Activated CD4-positive, alpha-beta T cell treated with anti-CD3 and anti-CD28 coated beads for 36 hours (primary cell): Measurements from ENCODE around the gene APBB1. TPM values are rescaled to one million over a fixed set of nuclear protein-coding genes. Genes with fewer than 3 reads are reported as not detected.

Source experiments
- ATAC-seq: fragments of 200-7000 bp; cut with Tn5 transposase; one replicate; pipeline ENCODE4 v1.10.0; 2021; ENCODE audit warnings: mild to moderate bottlenecking, moderate library complexity
- CTCF ChIA-PET: fragments of 350-600 bp; sonication (Branson Sonifier 250); formaldehyde crosslinking; loops from one replicate; lab custom pipeline; 2021; ENCODE audit warnings: antibody characterized with exemption; lab: Charles Lee
- POLR2A ChIA-PET: fragments of 350-600 bp; sonication (Branson Sonifier 250); formaldehyde crosslinking; loops from one replicate; lab custom pipeline; 2021; ENCODE audit warnings: antibody characterized with exemption, inconsistent platforms; lab: Charles Lee
- DNase-seq: peaks from one replicate; pipeline ENCODE4 v3.0.0-alpha.2; 2020
- H3K27ac Mint-ChIP-seq: one replicate; pipeline ENCODE4 v1.8.0; 2021; ENCODE audit warnings: mixed read lengths
- H3K27me3 Mint-ChIP-seq: one replicate; pipeline ENCODE4 v1.8.0; 2021; ENCODE audit warnings: mixed read lengths
- H3K36me3 Mint-ChIP-seq: one replicate; pipeline ENCODE4 v1.8.0; 2021; ENCODE audit warnings: low read depth, mixed read lengths
- H3K4me1 Mint-ChIP-seq: one replicate; pipeline ENCODE4 v1.8.0; 2021; ENCODE audit warnings: mixed read lengths
- H3K4me3 Mint-ChIP-seq: one replicate; pipeline ENCODE4 v1.8.0; 2021; ENCODE audit warnings: mild to moderate bottlenecking, moderate library complexity, mixed read lengths
- H3K9me3 Mint-ChIP-seq: one replicate; pipeline ENCODE4 v1.8.0; 2021; ENCODE audit warnings: low read depth, mixed read lengths
- intact Hi-C, 2 experiments: fragments of 100-400 bp; cut with DNase I in 1 of 2; cut with micrococcal nuclease in 1 of 2; formaldehyde crosslinking; loops; one replicate each; pipeline versions ENCODE4 v1.14.2 to v1.15.1; 2022 to 2024; cut with DNase I, micrococcal nuclease
- total RNA-seq, 2 experiments: library from RNA; stranded (reverse); gene quantifications; one replicate each; pipeline ENCODE4 v1.2.3, GENCODE V29; 2021

APBB1 gene
- total RNA-seq, 2 experiments from 2014 or later: 43.2 to 49.8 TPM

GRCh38 chr11:6404342-6405051, 14.4 kb downstream of the APBB1 start:
- intact Hi-C loops: no loop called here
- ChIA-PET CTCF (interaction anchor here (1.0 to 5.4 kb wide), 5 partner anchors 9 to 38 kb away, joined by 3 to 28 read pairs (median 6); partner anchors contain the start of genes HPX and SMPD1), POLR2A (interaction anchor here (1.8 to 2.6 kb wide), 3 partner anchors 7 to 9 kb away, joined by 5 to 30 read pairs (median 5); no protein-coding TSS in a partner anchor)
- peaks cover 15% of the 10 kb centered on the region for H3K36me3 Mint-ChIP-seq
- peak overlapping the region; percentile 32 for H3K27ac Mint-ChIP-seq
- H3K4me1 Mint-ChIP-seq: peaks cover 77% of the 10 kb centered on the region
- peak; percentile 59 for DNase-seq
- H3K4me3 Mint-ChIP-seq: peak overlapping the region; percentile 7
- peak; percentile 63 for ATAC-seq
- H3K27me3 Mint-ChIP-seq: no peaks in the 10 kb centered on the region
- H3K9me3 Mint-ChIP-seq: no peaks in the 10 kb centered on the region

DNA sequence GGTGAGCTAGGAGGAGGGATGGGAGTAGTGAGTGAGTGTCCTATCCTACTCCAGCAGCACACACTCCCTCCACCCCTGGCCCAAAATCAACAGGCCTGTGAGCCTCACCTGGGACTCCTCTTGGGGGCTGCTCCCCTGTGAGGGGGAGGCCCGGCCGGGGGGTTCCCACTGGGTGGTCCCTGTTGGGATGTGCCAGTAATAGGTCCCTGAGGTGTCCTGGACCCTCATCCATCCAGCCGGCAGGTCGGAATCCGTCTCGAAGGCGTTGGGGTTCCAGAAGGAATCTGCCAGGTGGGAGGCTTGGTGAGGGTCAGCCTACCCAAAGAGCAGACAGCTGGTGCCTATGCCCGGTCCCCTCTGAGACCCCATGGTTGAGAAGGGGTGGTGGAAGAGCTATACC, 15.4 kb downstream of the APBB1 start:
- H3K4me3 Mint-ChIP-seq: no peak overlapping the region
- ATAC-seq: no peak
- ChIA-PET CTCF (interaction anchor here (0.7 to 5.6 kb wide), 11 partner anchors 10 to 78 kb away, joined by 3 to 50 read pairs (median 6); partner anchors contain the start of genes APBB1, HPX and SMPD1), POLR2A (interaction anchor here (1.9 to 2.6 kb wide), 3 partner anchors 8 to 14 kb away, joined by 5 to 30 read pairs (median 20); partner anchors contain the start of gene SMPD1)
- peaks cover 22% of the 10 kb centered on the region for H3K36me3 Mint-ChIP-seq
- no peaks in the 10 kb centered on the region for H3K27me3 Mint-ChIP-seq
- intact Hi-C loops: loop anchor here in 1 of 2 experiments (2.0 kb wide), 1 partner anchor 15 kb away; the partner anchor contains the start of gene APBB1
- DNase-seq: no peak
- peaks cover 79% of the 10 kb centered on the region for H3K4me1 Mint-ChIP-seq
- H3K9me3 Mint-ChIP-seq: no peaks in the 10 kb centered on the region
- peak overlapping the region; percentile 95 for H3K27ac Mint-ChIP-seq

- Mint-ChIP-seq H3K4me1 (peaks cover 78% of the 10 kb centered on the region), H3K36me3 (peaks cover 26% of the 10 kb centered on the region), H3K27ac (peak overlapping the region; percentile 95), H3K9me3 (no peaks in the 10 kb centered on the region), H3K27me3 (no peaks in the 10 kb centered on the region), H3K4me3 (peak overlapping the region; percentile 65)
- ChIA-PET CTCF (interaction anchor here (0.7 to 5.6 kb wide), 14 partner anchors 10 to 1969 kb away, joined by 3 to 50 read pairs (median 5); partner anchors contain the start of genes APBB1, HPX and SMPD1), POLR2A (interaction anchor here (0.6 to 2.6 kb wide), 7 partner anchors 9 to 169 kb away, joined by 3 to 30 read pairs (median 6); partner anchors contain the start of genes APBB1, ARFIP2, FHIP1B and SMPD1)
- ATAC-seq: peak; percentile 88
- intact Hi-C loops: loop anchor here (1.0 to 2.0 kb wide), 5 partner anchors 11 to 17 kb away; partner anchors contain the start of genes APBB1 (in 2 of the 2) and SMPD1 (in 2 of the 2)
- DNase-seq: peak; percentile 85
Observed at GRCh38 chr11:6402561-6402981, 16.3 kb downstream of the APBB1 start.

GRCh38 chr11:6402061-6402470, 16.8 kb downstream of the APBB1 start:
- Mint-ChIP-seq H3K36me3 (peaks cover 27% of the 10 kb centered on the region), H3K4me3 (peak overlapping the region; percentile 65), H3K4me1 (peaks cover 77% of the 10 kb centered on the region), H3K27ac (peak overlapping the region; percentile 95), H3K27me3 (no peaks in the 10 kb centered on the region), H3K9me3 (no peaks in the 10 kb centered on the region)
- CTCF ChIA-PET: interaction anchor here (1.3 to 5.6 kb wide), 7 partner anchors 12 to 48 kb away, joined by 4 to 50 read pairs (median 10); partner anchors contain the start of genes APBB1 and HPX
- intact Hi-C loops: loop anchor here (1.0 to 2.0 kb wide), 5 partner anchors 11 to 17 kb away; partner anchors contain the start of genes APBB1 (in 2 of the 2) and SMPD1 (in 2 of the 2)
- DNase-seq (peak; percentile 66), ATAC-seq (peak; percentile 61)
- POLR2A ChIA-PET: interaction anchor here (0.6 to 2.6 kb wide), 6 partner anchors 12 to 80 kb away, joined by 3 to 30 read pairs (median 8); partner anchors contain the start of genes APBB1, ARFIP2, SMPD1 and TIMM10B

- Mint-ChIP-seq H3K27ac (no peak overlapping the region), H3K4me3 (no peak overlapping the region), H3K9me3 (no peaks in the 10 kb centered on the region), H3K27me3 (no peaks in the 10 kb centered on the region), H3K36me3 (peaks cover 29% of the 10 kb centered on the region), H3K4me1 (peaks cover 76% of the 10 kb centered on the region)
- no peak for ATAC-seq
- no peak for DNase-seq
- ChIA-PET CTCF (interaction anchor here (0.9 to 5.6 kb wide), 6 partner anchors 12 to 41 kb away, joined by 3 to 50 read pairs (median 11); partner anchors contain the start of gene HPX), POLR2A (interaction anchor here (0.6 to 2.6 kb wide), 4 partner anchors 12 to 17 kb away, joined by 3 to 30 read pairs (median 13); partner anchors contain the start of genes APBB1 and SMPD1)
- intact Hi-C loops: no loop called here
Observed at GRCh38 chr11:6401464-6401863, 17.4 kb downstream of the APBB1 start.

GRCh38 chr11:6400431-6401345, 18.2 kb downstream of the APBB1 start:
- Mint-ChIP-seq H3K9me3 (no peaks in the 10 kb centered on the region), H3K4me3 (no peak overlapping the region), H3K4me1 (peaks cover 70% of the 10 kb centered on the region), H3K36me3 (peaks cover 29% of the 10 kb centered on the region), H3K27ac (peak overlapping the region; percentile 32), H3K27me3 (no peaks in the 10 kb centered on the region)
- POLR2A ChIA-PET: interaction anchor here (0.6 to 1.0 kb wide), 3 partner anchors 11 to 22 kb away, joined by 3 read pairs; partner anchors contain the start of gene SMPD1
- no peak for DNase-seq
- CTCF ChIA-PET: interaction anchor here (0.6 to 5.6 kb wide), 6 partner anchors 12 to 93 kb away, joined by 3 to 50 read pairs (median 4); partner anchors contain the start of gene HPX
- intact Hi-C loops: no loop called here
- no peak for ATAC-seq

DNA sequence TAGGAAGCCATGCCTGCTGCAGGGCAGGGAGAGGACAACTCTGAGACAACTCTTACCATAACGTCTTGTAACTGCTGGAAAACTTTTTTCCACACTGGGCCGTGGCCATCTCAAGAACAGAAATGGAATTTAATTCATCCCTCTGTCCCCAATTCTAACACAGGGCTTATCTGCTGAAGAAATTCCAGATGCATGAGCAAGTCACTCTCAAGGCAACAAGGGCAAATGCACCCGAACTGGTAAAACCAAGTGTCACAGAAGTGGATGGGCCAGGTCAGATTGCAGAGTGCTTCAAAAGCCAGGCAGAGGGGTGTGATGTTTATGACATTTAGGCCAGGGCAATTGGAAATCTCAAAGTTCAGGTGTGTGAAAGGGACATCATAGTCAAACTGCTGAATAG, 21.3 kb downstream of the APBB1 start:
- intact Hi-C loops: loop anchor here in 1 of 2 experiments (10.0 kb wide), 1 partner anchor 713 kb away; the partner anchor contains the start of genes TRIM22 and TRIM5
- Mint-ChIP-seq H3K4me1 (peaks cover 60% of the 10 kb centered on the region), H3K36me3 (peaks cover 35% of the 10 kb centered on the region)

DNA sequence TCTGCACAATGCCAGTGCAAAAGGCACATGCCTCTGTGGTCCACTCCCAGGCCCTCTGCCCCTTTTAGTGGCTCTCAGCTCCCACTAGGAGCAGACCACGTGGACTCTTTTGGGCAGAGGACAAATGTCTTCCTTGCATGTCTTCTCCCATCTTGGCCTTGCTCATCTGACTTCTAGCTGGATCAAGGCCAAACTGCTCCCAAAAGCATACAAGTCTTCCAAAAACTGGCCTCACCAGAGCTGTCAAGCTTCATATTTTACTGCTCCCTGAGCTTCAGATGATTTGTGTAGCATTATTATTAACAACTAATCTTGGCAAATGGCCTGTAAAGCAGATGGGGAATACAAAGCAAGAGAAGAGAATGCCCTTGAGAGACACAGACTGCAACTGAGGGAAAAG, 21.7 kb downstream of the APBB1 start:
- H3K27me3 Mint-ChIP-seq: no peaks in the 10 kb centered on the region
- CTCF ChIA-PET: interaction anchor here (0.6 to 1.2 kb wide), 2 partner anchors 18 to 47 kb away, joined by 3 read pairs; no protein-coding TSS in a partner anchor
- ATAC-seq: no peak
- no peaks in the 10 kb centered on the region for H3K9me3 Mint-ChIP-seq
- H3K27ac Mint-ChIP-seq: no peak overlapping the region
- POLR2A ChIA-PET: no interaction called here
- no peak for DNase-seq
- H3K36me3 Mint-ChIP-seq: peaks cover 36% of the 10 kb centered on the region
- peaks cover 56% of the 10 kb centered on the region for H3K4me1 Mint-ChIP-seq
- intact Hi-C loops: loop anchor here in 1 of 2 experiments (10.0 kb wide), 1 partner anchor 712 kb away; the partner anchor contains the start of genes TRIM22 and TRIM5
- H3K4me3 Mint-ChIP-seq: no peak overlapping the region

More for the DNA sequence above, 21.3 kb downstream of the APBB1 start:
- no peak overlapping the region for H3K27ac Mint-ChIP-seq
- H3K4me3 Mint-ChIP-seq: no peak overlapping the region
- no peak for ATAC-seq
- no peaks in the 10 kb centered on the region for H3K9me3 Mint-ChIP-seq
- H3K27me3 Mint-ChIP-seq: no peaks in the 10 kb centered on the region
- ChIA-PET CTCF (interaction anchor here (0.6 to 1.7 kb wide), 2 partner anchors 41 to 108 kb away, joined by 3 to 4 read pairs; no protein-coding TSS in a partner anchor), POLR2A (no interaction called here)
- DNase-seq: no peak

- H3K27ac Mint-ChIP-seq: no peak overlapping the region
- ATAC-seq: no peak
- H3K4me3 Mint-ChIP-seq: no peak overlapping the region
- intact Hi-C loops: loop anchor here in 1 of 2 experiments (10.0 kb wide), 1 partner anchor 711 kb away; the partner anchor contains the start of genes TRIM22 and TRIM5
- H3K9me3 Mint-ChIP-seq: no peaks in the 10 kb centered on the region
- ChIA-PET POLR2A (no interaction called here), CTCF (interaction anchor here (0.6 to 1.2 kb wide), 2 partner anchors 80 to 156 kb away, joined by 3 read pairs; no protein-coding TSS in a partner anchor)
- H3K36me3 Mint-ChIP-seq: peaks cover 33% of the 10 kb centered on the region
- peaks cover 53% of the 10 kb centered on the region for H3K4me1 Mint-ChIP-seq
- no peaks in the 10 kb centered on the region for H3K27me3 Mint-ChIP-seq
- DNase-seq: no peak
Observed at GRCh38 chr11:6395470-6396060, 23.3 kb downstream of the APBB1 start.
